ENCODE results near the gene ARMH4. TPM values are rescaled to one million over a fixed set of nuclear protein-coding genes. Genes with fewer than 3 reads are reported as not detected.

ARMH4 gene
- total RNA-seq, 1 donor from 2014 or later, result not detected

GRCh38 chr14:58167057-58167456 is 15.0 kb upstream of the ARMH4 start:
- Mint-ChIP-seq H3K27me3 (ENCODE audit: insufficient read depth) (peaks cover 7% of the 10 kb centered on the region), H3K4me3 (no peak overlapping the region), H3K4me1 (ENCODE audit: low read depth) (peaks cover 12% of the 10 kb centered on the region), H3K9me3 (peaks cover 3% of the 10 kb centered on the region), H3K36me3 (ENCODE audit: low read depth) (no peaks in the 10 kb centered on the region), H3K27ac (no peak overlapping the region)
- DNase-seq (ENCODE audit: low spot score), result no peak
- intact Hi-C loops (cut with micrococcal nuclease), result loop anchor here (5.0 kb wide), 1 partner anchor 635 kb away; no protein-coding TSS in a partner anchor

- Mint-ChIP-seq H3K36me3 (ENCODE audit: low read depth) (no peaks in the 10 kb centered on the region), H3K4me3 (no peak overlapping the region), H3K27ac (no peak overlapping the region), H3K27me3 (ENCODE audit: insufficient read depth) (peaks cover 10% of the 10 kb centered on the region), H3K4me1 (ENCODE audit: low read depth) (peaks cover 9% of the 10 kb centered on the region), H3K9me3 (no peaks in the 10 kb centered on the region)
- DNase-seq (ENCODE audit: low spot score), result peak; percentile 40
- intact Hi-C loops (cut with micrococcal nuclease), result loop anchor here (1.0 to 5.0 kb wide), 2 partner anchors 58 to 634 kb away; no protein-coding TSS in a partner anchor
Observed at GRCh38 chr14:58166005-58166983, 14.3 kb upstream of the ARMH4 start.

- no peaks in the 10 kb centered on the region for H3K4me1 Mint-ChIP-seq (ENCODE audit: low read depth)
- H3K27ac Mint-ChIP-seq, result no peak overlapping the region
- intact Hi-C loops (cut with micrococcal nuclease), result no loop called here
- no peaks in the 10 kb centered on the region for H3K9me3 Mint-ChIP-seq
- no peaks in the 10 kb centered on the region for H3K36me3 Mint-ChIP-seq (ENCODE audit: low read depth)
- no peak for DNase-seq (ENCODE audit: low spot score)
- peaks cover 25% of the 10 kb centered on the region for H3K27me3 Mint-ChIP-seq (ENCODE audit: insufficient read depth)
- no peak overlapping the region for H3K4me3 Mint-ChIP-seq
Observed at GRCh38 chr14:58160561-58160960, 8.5 kb upstream of the ARMH4 start.

GRCh38 chr14:58151133-58152013 is 640 bp downstream of the ARMH4 start:
- DNase-seq (ENCODE audit: low spot score), result peak; percentile 2
- intact Hi-C loops (cut with micrococcal nuclease), result no loop called here

GRCh38 chr14:58150243-58150805 is 1.7 kb downstream of the ARMH4 start:
- intact Hi-C loops (cut with micrococcal nuclease), result no loop called here
- H3K27me3 Mint-ChIP-seq (ENCODE audit: insufficient read depth), result peaks cover 51% of the 10 kb centered on the region
- DNase-seq (ENCODE audit: low spot score), result no peak

More at GRCh38 chr14:58151133-58152013, 640 bp downstream of the ARMH4 start:
- Mint-ChIP-seq H3K9me3 (no peaks in the 10 kb centered on the region), H3K27ac (no peak overlapping the region), H3K36me3 (ENCODE audit: low read depth) (no peaks in the 10 kb centered on the region), H3K4me3 (peak overlapping the region; percentile 70), H3K27me3 (ENCODE audit: insufficient read depth) (peaks cover 50% of the 10 kb centered on the region), H3K4me1 (ENCODE audit: low read depth) (peaks cover 21% of the 10 kb centered on the region)

GRCh38 chr14:58149196-58149595 is 2.8 kb downstream of the ARMH4 start:
- Mint-ChIP-seq H3K27me3 (ENCODE audit: insufficient read depth) (peaks cover 51% of the 10 kb centered on the region), H3K4me1 (ENCODE audit: low read depth) (peaks cover 21% of the 10 kb centered on the region), H3K36me3 (ENCODE audit: low read depth) (no peaks in the 10 kb centered on the region), H3K27ac (no peak overlapping the region), H3K4me3 (no peak overlapping the region), H3K9me3 (no peaks in the 10 kb centered on the region)
- DNase-seq (ENCODE audit: low spot score), result no peak
- intact Hi-C loops (cut with micrococcal nuclease), result no loop called here

More at GRCh38 chr14:58150243-58150805, 1.7 kb downstream of the ARMH4 start:
- peak overlapping the region; percentile 70 for H3K4me3 Mint-ChIP-seq
- no peak overlapping the region for H3K27ac Mint-ChIP-seq
- peaks cover 21% of the 10 kb centered on the region for H3K4me1 Mint-ChIP-seq (ENCODE audit: low read depth)
- no peaks in the 10 kb centered on the region for H3K9me3 Mint-ChIP-seq
- H3K36me3 Mint-ChIP-seq (ENCODE audit: low read depth), result no peaks in the 10 kb centered on the region

- intact Hi-C loops (cut with micrococcal nuclease), result no loop called here
- H3K4me3 Mint-ChIP-seq, result no peak overlapping the region
- no peaks in the 10 kb centered on the region for H3K9me3 Mint-ChIP-seq
- H3K36me3 Mint-ChIP-seq (ENCODE audit: low read depth), result no peaks in the 10 kb centered on the region
- H3K27me3 Mint-ChIP-seq (ENCODE audit: insufficient read depth), result peaks cover 44% of the 10 kb centered on the region
- DNase-seq (ENCODE audit: low spot score), result no peak
- peaks cover 8% of the 10 kb centered on the region for H3K4me1 Mint-ChIP-seq (ENCODE audit: low read depth)
- H3K27ac Mint-ChIP-seq, result no peak overlapping the region
Observed at GRCh38 chr14:58146399-58146798, 5.6 kb downstream of the ARMH4 start.

GRCh38 chr14:58145936-58146335 is 6.1 kb downstream of the ARMH4 start:
- no peak overlapping the region for H3K27ac Mint-ChIP-seq
- H3K9me3 Mint-ChIP-seq, result no peaks in the 10 kb centered on the region
- H3K27me3 Mint-ChIP-seq (ENCODE audit: insufficient read depth), result peaks cover 39% of the 10 kb centered on the region
- no peaks in the 10 kb centered on the region for H3K36me3 Mint-ChIP-seq (ENCODE audit: low read depth)
- intact Hi-C loops (cut with micrococcal nuclease), result no loop called here
- H3K4me3 Mint-ChIP-seq, result no peak overlapping the region
- DNase-seq (ENCODE audit: low spot score), result no peak
- H3K4me1 Mint-ChIP-seq (ENCODE audit: low read depth), result peaks cover 3% of the 10 kb centered on the region

GRCh38 chr14:58143106-58143505 is 8.9 kb downstream of the ARMH4 start:
- intact Hi-C loops (cut with micrococcal nuclease), result no loop called here
- no peak overlapping the region for H3K4me3 Mint-ChIP-seq
- H3K36me3 Mint-ChIP-seq (ENCODE audit: low read depth), result no peaks in the 10 kb centered on the region
- H3K27me3 Mint-ChIP-seq (ENCODE audit: insufficient read depth), result peaks cover 22% of the 10 kb centered on the region
- H3K9me3 Mint-ChIP-seq, result no peaks in the 10 kb centered on the region
- no peak overlapping the region for H3K27ac Mint-ChIP-seq
- peaks cover 4% of the 10 kb centered on the region for H3K4me1 Mint-ChIP-seq (ENCODE audit: low read depth)
- DNase-seq (ENCODE audit: low spot score), result no peak

GRCh38 chr14:58141893-58142292 is 10.1 kb downstream of the ARMH4 start:
- no peak overlapping the region for H3K27ac Mint-ChIP-seq
- intact Hi-C loops (cut with micrococcal nuclease), result no loop called here
- H3K27me3 Mint-ChIP-seq (ENCODE audit: insufficient read depth), result peaks cover 13% of the 10 kb centered on the region
- H3K36me3 Mint-ChIP-seq (ENCODE audit: low read depth), result no peaks in the 10 kb centered on the region
- H3K4me3 Mint-ChIP-seq, result no peak overlapping the region
- peaks cover 5% of the 10 kb centered on the region for H3K4me1 Mint-ChIP-seq (ENCODE audit: low read depth)
- H3K9me3 Mint-ChIP-seq, result no peaks in the 10 kb centered on the region
- no peak for DNase-seq (ENCODE audit: low spot score)

- peaks cover 7% of the 10 kb centered on the region for H3K27me3 Mint-ChIP-seq (ENCODE audit: insufficient read depth)
- no peak overlapping the region for H3K4me3 Mint-ChIP-seq
- intact Hi-C loops (cut with micrococcal nuclease), result no loop called here
- H3K27ac Mint-ChIP-seq, result no peak overlapping the region
- no peak for DNase-seq (ENCODE audit: low spot score)
- no peaks in the 10 kb centered on the region for H3K9me3 Mint-ChIP-seq
- H3K4me1 Mint-ChIP-seq (ENCODE audit: low read depth), result peaks cover 5% of the 10 kb centered on the region
- H3K36me3 Mint-ChIP-seq (ENCODE audit: low read depth), result no peaks in the 10 kb centered on the region
Observed at GRCh38 chr14:58138714-58139482, 13.1 kb downstream of the ARMH4 start.

Measured in activated T-helper 1 cell treated with anti-CD3 and anti-CD28 coated beads, Interleukin-12 subunit alpha, Interleukin-12 subunit beta, Interleukin-2, Interleukin-4 antibody, amounts not matched to agents 30 ng/mL and 10 ng/mL and 1 ng/mL, durations not matched to agents 14 hours and 24 hours and 36 hours (primary cell).